AG04450 (cell line): ENCODE data around the gene CFDP1. TPM values are rescaled to one million over a fixed set of nuclear protein-coding genes. Genes with fewer than 3 reads are reported as not detected.

Experiments
- CTCF ChIA-PET: fragments of 300-600, 350-600 bp; formaldehyde crosslinking; extraction: SDS; loops from one replicate; lab custom pipeline; 2022; ENCODE audit warnings: antibody characterized with exemption, inconsistent platforms; lab: Charles Lee
- POLR2A ChIA-PET: fragments of 350-600 bp; formaldehyde crosslinking; extraction: SDS; loops from one replicate; lab custom pipeline; 2021; ENCODE audit warnings: antibody characterized with exemption, inconsistent platforms; lab: Yijun Ruan, JAX
- DNase-seq: peaks from one replicate; pipeline ENCODE4 v3.0.0-alpha.2; 2011; ENCODE audit warnings: low read depth, low spot score
- H3K27ac ChIP-seq: one replicate; pipeline ENCODE4 v1.5.1; 2012; ENCODE audit warnings: low read depth, low read length, control low read depth
- H3K27me3 ChIP-seq: one replicate; pipeline ENCODE4 v1.6.0; 2012; ENCODE audit warnings: low read length; ENCODE audit not compliant: control insufficient read depth, insufficient read depth
- H3K4me3 ChIP-seq: 2 replicates; pipeline ENCODE4 v1.5.1; 2011; ENCODE audit warnings: mild to moderate bottlenecking, low read depth, low read length, control low read depth
- H3K9me3 ChIP-seq: 2 replicates; pipeline ENCODE4 v1.5.1; 2012; ENCODE audit warnings: low read length; ENCODE audit not compliant: control insufficient read depth, insufficient read depth
- CTCF ChIP-seq: IDR thresholded peaks from 2 replicates; pipeline ENCODE4 v1.5.1; 2011; ENCODE audit warnings: low read depth, low read length, control low read depth, inconsistent platforms
- polyA plus RNA-seq: library from polyadenylated mRNA; depleted of rRNA; stranded (reverse); fragments of >200 nt; gene quantifications from 2 replicates; pipeline ENCODE4 v1.2.3, GENCODE V29; 2011

Gene CFDP1
- polyA plus RNA-seq, 1 experiment: 81.6 TPM

- no peak for TF ChIP-seq CTCF
- Histone ChIP-seq H3K27ac (no peak overlapping the region), H3K27me3 (no peaks in the 10 kb centered on the region), H3K9me3 (no peaks in the 10 kb centered on the region), H3K4me3 (no peak overlapping the region)
- ChIA-PET CTCF (interaction anchor here (0.6 kb wide), 1 partner anchor 15 kb away, joined by 3 read pairs; no protein-coding TSS in a partner anchor), POLR2A (interaction anchor here (1.4 kb wide), 1 partner anchor 37 kb away, joined by 3 read pairs; no protein-coding TSS in a partner anchor)
- DNase-seq: no peak
These were observed 90.9 kb downstream of the CFDP1 start for GRCh38 chr16:75342308-75342811.

GRCh38 chr16:75341564-75342307 is 91.6 kb downstream of the CFDP1 start:
- H3K9me3 ChIP-seq: no peaks in the 10 kb centered on the region
- H3K4me3 ChIP-seq: no peak overlapping the region
- no peak overlapping the region for H3K27ac ChIP-seq
- ChIA-PET CTCF (interaction anchor here (0.5 to 0.6 kb wide), 2 partner anchors 16 to 302 kb away, joined by 3 to 5 read pairs; no protein-coding TSS in a partner anchor), POLR2A (interaction anchor here (1.4 to 1.6 kb wide), 2 partner anchors 36 to 91 kb away, joined by 3 read pairs; no protein-coding TSS in a partner anchor)
- no peaks in the 10 kb centered on the region for H3K27me3 ChIP-seq
- no peak for DNase-seq
- TF ChIP-seq CTCF: no peak

GRCh38 chr16:75340741-75341491 is 92.4 kb downstream of the CFDP1 start:
- Histone ChIP-seq H3K27ac (no peak overlapping the region), H3K27me3 (no peaks in the 10 kb centered on the region), H3K4me3 (no peak overlapping the region), H3K9me3 (no peaks in the 10 kb centered on the region)
- TF ChIP-seq CTCF: no peak
- no peak for DNase-seq
- CTCF ChIA-PET: interaction anchor here (0.5 kb wide), 1 partner anchor 303 kb away, joined by 5 read pairs; no protein-coding TSS in a partner anchor
- POLR2A ChIA-PET: interaction anchor here (1.6 kb wide), 1 partner anchor 91 kb away, joined by 3 read pairs; no protein-coding TSS in a partner anchor

- Histone ChIP-seq H3K27me3 (no peaks in the 10 kb centered on the region), H3K4me3 (no peak overlapping the region), H3K27ac (no peak overlapping the region), H3K9me3 (no peaks in the 10 kb centered on the region)
- POLR2A ChIA-PET: no interaction called here
- CTCF ChIA-PET: interaction anchor here (0.6 kb wide), 1 partner anchor 135 kb away, joined by 3 read pairs; no protein-coding TSS in a partner anchor
- TF ChIP-seq CTCF: no peak
- DNase-seq: no peak
These were observed 95.9 kb downstream of the CFDP1 start for GRCh38 chr16:75337430-75337829.
